HepG2 (cell line): ENCODE results near the gene ELP4. TPM values are rescaled to one million over a fixed set of nuclear protein-coding genes. Genes with fewer than 3 reads are reported as not detected.

ENCODE experiments used
- ATAC-seq: fragments of 200-7000 bp; cut with Tn5 transposase; 3 replicates; pipeline ENCODE4 v1.9.1; 2020; ENCODE audit warnings: mild to moderate bottlenecking, moderate library complexity
- BruUV-seq: library from RNA; stranded (reverse); fragments of 400-500 nt; replicated peaks from 2 replicates; lab custom pipeline; 2021; lab: Mats Ljungman, UMichigan
- CTCF ChIA-PET: fragments of 300-600 bp; formaldehyde crosslinking; extraction: SDS; loops from one replicate; lab custom pipeline; 2021; ENCODE audit warnings: low total read pairs, inconsistent platforms, low intra/inter-chr PET ratio; lab: Yijun Ruan, JAX
- POLR2A ChIA-PET: fragments of 350-600 bp; sonication (Branson Sonifier 250); formaldehyde crosslinking; loops from one replicate; lab custom pipeline; 2020; ENCODE audit warnings: antibody characterized with exemption, inconsistent platforms; lab: Yijun Ruan, JAX
- DNase-seq: peaks from one replicate; pipeline ENCODE4 v3.0.0-alpha.2; 2015; ENCODE audit warnings: low spot score
- FAIRE-seq: peaks from 3 replicates; lab custom pipeline; 2011; peaks lifted over from hg19 to GRCh38; lab: Jason Lieb, UNC
- H2AFZ ChIP-seq: one replicate; pipeline ENCODE4 v1.6.1; 2011; ENCODE audit warnings: low read length, inconsistent platforms
- H3K27ac ChIP-seq: fragments of 300-600 bp; 3 replicates; pipeline ENCODE4 v1.8.0; 2011; ENCODE audit warnings: mixed run types, mild to moderate bottlenecking, mixed read lengths, low read length, inconsistent platforms; ENCODE audit not compliant: insufficient read depth; ENCODE audit errors: extremely low read length
- H3K27me3 ChIP-seq, 2 experiments: fragments of 200-600 bp in 1 of 2; 2 replicates in 1 of 2; 3 replicates in 1 of 2; pipeline versions ENCODE4 v1.6.0 to v1.8.0; 2011; ENCODE audit warnings: low read length in 2 of 2, mild to moderate bottlenecking in 2 of 2, moderate library complexity in 2 of 2, inconsistent platforms in 1 of 2; ENCODE audit not compliant: insufficient read depth in 2 of 2, control insufficient read depth in 1 of 2
- H3K36me3 ChIP-seq, 2 experiments: fragments of 200-600 bp in 1 of 2; replicated peaks in 1 of 2; 2 replicates in 1 of 2; 3 replicates in 1 of 2; pipeline versions ENCODE4 v1.5.1 to v1.8.0; 2011; ENCODE audit warnings: low read length in 2 of 2, inconsistent platforms in 1 of 2; ENCODE audit not compliant: insufficient read depth in 2 of 2, control insufficient read depth in 1 of 2
- H3K4me1 ChIP-seq: 2 replicates; pipeline ENCODE4 v1.5.1; 2012; ENCODE audit warnings: low read length, inconsistent platforms; ENCODE audit not compliant: insufficient read depth
- H3K4me2 ChIP-seq: 2 replicates; pipeline ENCODE4 v1.6.0; 2011; ENCODE audit warnings: low read depth, low read length, inconsistent platforms
- H3K4me3 ChIP-seq, 3 experiments: fragments of 200-600 bp in 1 of 3; sonication (generic), shearing (Covaris generic) in 1 of 3; replicated peaks in 1 of 3; 2 replicates each; pipeline ENCODE4 v1.5.1; 2011 to 2016; ENCODE audit warnings: low read length in 3 of 3, inconsistent platforms in 2 of 3, low read depth in 2 of 3, mild to moderate bottlenecking in 2 of 3, control low read depth in 1 of 3, mixed read lengths in 1 of 3; ENCODE audit not compliant: insufficient read depth in 1 of 3
- H3K79me2 ChIP-seq: one replicate; pipeline ENCODE4 v1.6.1; 2011; ENCODE audit warnings: low read length, inconsistent platforms; ENCODE audit not compliant: insufficient read depth
- H3K9ac ChIP-seq: 2 replicates; pipeline ENCODE4 v1.6.0; 2011; ENCODE audit warnings: mild to moderate bottlenecking, low read depth, low read length, inconsistent platforms; ENCODE audit not compliant: insufficient read depth
- H3K9me3 ChIP-seq: 2 replicates; pipeline ENCODE4 v1.5.1; 2012; ENCODE audit warnings: mild to moderate bottlenecking, low read length
- H4K20me1 ChIP-seq: 2 replicates; pipeline ENCODE4 v1.6.0; 2011; ENCODE audit warnings: inconsistent platforms, mild to moderate bottlenecking, low read length, moderate library complexity; ENCODE audit not compliant: insufficient read depth
- CC2D1A ChIP-seq: sonication (generic); formaldehyde crosslinking; IDR thresholded peaks from 2 replicates; pipeline ENCODE4 v1.8.1; 2023; ENCODE audit warnings: mild to moderate bottlenecking, missing genetic modification reagents
- ERF ChIP-seq: IDR thresholded peaks from 2 replicates; pipeline ENCODE4 v1.6.1; 2018; ENCODE audit warnings: missing biosample characterization, missing genetic modification reagents
- KDM5A ChIP-seq: fragments of 200-600 bp; sonication (generic); IDR thresholded peaks from 2 replicates; pipeline ENCODE4 v1.7.0; 2018; ENCODE audit warnings: antibody characterized with exemption, mild to moderate bottlenecking, low read length, borderline replicate concordance
- MAZ ChIP-seq, 2 experiments: sonication (generic) in 1 of 2; formaldehyde crosslinking in 1 of 2; IDR thresholded peaks; 2 replicates each; pipeline versions ENCODE4 v1.5.0 to v1.6.1; 2012 to 2020; ENCODE audit warnings: low read depth in 2 of 2, mild to moderate bottlenecking in 2 of 2, borderline replicate concordance in 1 of 2, improper control_type of control experiment in 1 of 2, low read length in 1 of 2, missing genetic modification reagents in 1 of 2, moderate library complexity in 1 of 2
- NFATC3 ChIP-seq: sonication (generic); formaldehyde crosslinking; IDR thresholded peaks from 2 replicates; pipeline ENCODE4 v1.5.1; 2020; ENCODE audit warnings: mild to moderate bottlenecking, missing genetic modification reagents
- PHB2 ChIP-seq: fragments of 450-650 bp; IDR thresholded peaks from 2 replicates; pipeline ENCODE4 v1.6.1; 2018; ENCODE audit not compliant: partially characterized antibody
- ZNF496 ChIP-seq: sonication (generic); formaldehyde crosslinking; IDR thresholded peaks from 2 replicates; pipeline ENCODE4 v1.8.1; 2023; ENCODE audit warnings: mild to moderate bottlenecking, moderate library complexity, missing genetic modification reagents; ENCODE audit not compliant: insufficient replicate concordance
- ZSCAN30 ChIP-seq: sonication (generic); formaldehyde crosslinking; IDR thresholded peaks from 2 replicates; pipeline ENCODE4 v1.5.0; 2020; ENCODE audit warnings: mild to moderate bottlenecking, missing genetic modification reagents
- WGBS: methylation state at CpG from one replicate; pipeline ENCODE4 v1.1.6; 2017; ENCODE audit warnings: low lambda C conversion rate; 5-methylcytosine and 5-hydroxymethylcytosine counted together
- in situ Hi-C: cut with HindIII; loops from 2 replicates; pipeline ENCODE4 v1.10.0; 2017; ENCODE audit warnings: low pct_unique_long_range_greater_than_20kb; ENCODE audit not compliant: extremely low pct_ligation_motif_present
- intact Hi-C: fragments of 100-400 bp; cut with micrococcal nuclease; formaldehyde crosslinking; loops from one replicate; pipeline ENCODE4 v1.10.0; 2022; ENCODE audit not compliant: unreplicated experiment
- polyA plus RNA-seq, 8 experiments: library from polyadenylated mRNA; depleted of rRNA in 3 of 8; stranded (reverse) in 7 of 8; unstranded in 1 of 8; fragments of >200 nt; fragmentation: Illumina TruSeq in 4 of 8; extraction: Trizol in 4 of 8; gene quantifications; 2 replicates each; pipeline versions ENCODE4 v1.2.1 to v1.2.3, GENCODE V29; 2011 to 2016; ENCODE audit warnings: low read depth in 4 of 8, missing spikeins in 1 of 8, mixed read lengths in 1 of 8; ENCODE audit not compliant: insufficient read depth in 1 of 8
- total RNA-seq, 5 experiments: library from RNA; depleted of rRNA; stranded (reverse); fragments of >200 nt; fragmentation: Illumina TruSeq; extraction: Trizol; gene quantifications; 2 replicates each; pipeline ENCODE4 v1.2.3, GENCODE V29; 2016; ENCODE audit warnings: low read depth in 1 of 5
- TF ChIP-seq, protein P1 (sequence below): IDR thresholded peaks from 2 replicates; pipeline ENCODE4 v1.6.1; 2016; ENCODE audit warnings: missing compliant biosample characterization, missing genetic modification reagents, borderline replicate concordance
- TF ChIP-seq, protein P2 (sequence below): sonication (generic); formaldehyde crosslinking; IDR thresholded peaks from 2 replicates; pipeline ENCODE4 v1.5.0; 2020; ENCODE audit warnings: missing genetic modification reagents
- TF ChIP-seq, protein P3 (sequence below): sonication (generic); formaldehyde crosslinking; IDR thresholded peaks from 2 replicates; pipeline ENCODE4 v1.5.1; 2020; ENCODE audit warnings: missing genetic modification reagents, mild to moderate bottlenecking, borderline replicate concordance
- TF ChIP-seq, protein P4 (sequence below): conservative IDR thresholded peaks from 2 replicates; pipeline ENCODE4 v1.6.1; 2018; ENCODE audit warnings: missing genetic modification reagents

The ELP4 gene
- total and polyA plus RNA-seq, 2 of the 13 experiments (the other 11 are each of a cell fraction or from before 2014, with no cell fraction given) = 12.8 to 19.1 TPM

DNA sequence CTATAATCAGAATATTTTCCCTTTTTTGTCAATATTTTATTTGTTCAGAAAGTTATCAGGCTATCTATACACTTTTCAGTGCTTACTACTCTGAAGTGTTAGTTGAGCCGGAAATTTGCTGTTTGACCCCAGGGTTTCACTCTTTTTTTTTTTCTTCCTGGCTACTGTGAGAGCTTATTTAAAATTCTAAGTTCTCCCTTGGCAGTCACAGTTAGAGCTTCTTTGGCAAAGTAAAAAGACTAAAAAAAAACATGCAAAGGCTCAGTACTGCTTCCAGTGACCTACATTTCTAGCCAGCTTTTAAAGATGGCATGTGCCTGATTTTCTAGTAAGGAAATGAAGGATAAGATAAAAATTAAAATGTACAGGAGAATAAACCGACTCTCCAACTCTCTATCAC is 48.4 kb downstream of the ELP4 start:
- FAIRE-seq = no peak
- 87% methylated on average over 2 of the region's 2 CpGs for WGBS
- no peaks in the 10 kb centered on the region for H3K36me3 ChIP-seq
- H3K4me3 ChIP-seq = no peak overlapping the region
- H2AFZ ChIP-seq = no peak overlapping the region
- BruUV-seq = no TSS peak
- ATAC-seq = no peak
- intact Hi-C loops = no loop called here
- H3K9ac ChIP-seq = no peak overlapping the region
- in situ Hi-C loops = no loop called here
- H3K4me1 ChIP-seq = no peaks in the 10 kb centered on the region
- TF ChIP-seq CC2D1A = no peak
- no peak for TF ChIP-seq ZSCAN30 (CRISPR knock-in tag)
- TF ChIP-seq, protein P1, sequence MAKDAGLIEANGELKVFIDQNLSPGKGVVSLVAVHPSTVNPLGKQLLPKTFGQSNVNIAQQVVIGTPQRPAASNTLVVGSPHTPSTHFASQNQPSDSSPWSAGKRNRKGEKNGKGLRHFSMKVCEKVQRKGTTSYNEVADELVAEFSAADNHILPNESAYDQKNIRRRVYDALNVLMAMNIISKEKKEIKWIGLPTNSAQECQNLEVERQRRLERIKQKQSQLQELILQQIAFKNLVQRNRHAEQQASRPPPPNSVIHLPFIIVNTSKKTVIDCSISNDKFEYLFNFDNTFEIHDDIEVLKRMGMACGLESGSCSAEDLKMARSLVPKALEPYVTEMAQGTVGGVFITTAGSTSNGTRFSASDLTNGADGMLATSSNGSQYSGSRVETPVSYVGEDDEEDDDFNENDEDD (CRISPR knock-in tag) = no peak
- no peak for TF ChIP-seq ZNF496
- no peak for TF ChIP-seq MAZ (IDR thresholded peaks at IDR 0.05; ENCODE audit: borderline replicate concordance, low read depth, low read length)
- TF ChIP-seq MAZ (CRISPR knock-in tag; IDR thresholded peaks at IDR 0.05; ENCODE audit: low read depth) = no peak
- TF ChIP-seq, all 625 proteins: peak for 0
- no peaks in the 10 kb centered on the region for H3K79me2 ChIP-seq
- no peaks in the 10 kb centered on the region for H3K9me3 ChIP-seq
- no peak overlapping the region for H3K27ac ChIP-seq
- POLR2A ChIA-PET = no interaction called here
- CTCF ChIA-PET = no interaction called here
- H4K20me1 ChIP-seq = no peaks in the 10 kb centered on the region
- DNase-seq = no peak
- H3K4me2 ChIP-seq = no peak overlapping the region
- H3K27me3 ChIP-seq = no peaks in the 10 kb centered on the region

DNA sequence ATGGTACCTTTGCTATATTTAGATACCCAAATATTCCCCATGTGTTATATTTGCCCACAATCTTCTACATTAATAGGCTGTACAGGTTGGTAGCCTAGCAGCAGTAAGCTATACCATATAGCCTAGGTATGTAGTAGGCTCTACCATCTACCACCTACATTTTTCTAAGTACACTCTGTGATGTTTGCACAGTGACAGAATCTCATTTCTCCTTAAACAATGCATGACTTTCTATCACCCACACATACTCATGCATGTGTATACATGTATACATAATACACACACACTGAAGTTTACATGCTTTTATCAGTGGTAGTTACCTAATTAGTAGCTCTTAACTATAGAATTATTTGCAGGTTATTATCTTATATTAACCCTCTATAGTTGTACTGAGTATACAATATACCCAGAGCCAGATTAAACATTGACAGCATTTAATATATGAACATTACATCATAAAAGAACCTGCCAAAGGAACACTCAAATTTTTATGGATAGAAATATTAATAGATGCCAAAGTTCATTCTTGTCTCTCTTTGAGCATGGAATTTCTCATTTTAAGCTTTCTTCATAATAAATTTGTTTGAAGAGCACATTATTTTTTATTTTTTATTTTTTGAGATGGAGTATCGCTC is 51.4 kb downstream of the ELP4 start:
- H4K20me1 ChIP-seq = no peaks in the 10 kb centered on the region
- no TSS peak for BruUV-seq
- DNase-seq = no peak
- TF ChIP-seq, protein P2, sequence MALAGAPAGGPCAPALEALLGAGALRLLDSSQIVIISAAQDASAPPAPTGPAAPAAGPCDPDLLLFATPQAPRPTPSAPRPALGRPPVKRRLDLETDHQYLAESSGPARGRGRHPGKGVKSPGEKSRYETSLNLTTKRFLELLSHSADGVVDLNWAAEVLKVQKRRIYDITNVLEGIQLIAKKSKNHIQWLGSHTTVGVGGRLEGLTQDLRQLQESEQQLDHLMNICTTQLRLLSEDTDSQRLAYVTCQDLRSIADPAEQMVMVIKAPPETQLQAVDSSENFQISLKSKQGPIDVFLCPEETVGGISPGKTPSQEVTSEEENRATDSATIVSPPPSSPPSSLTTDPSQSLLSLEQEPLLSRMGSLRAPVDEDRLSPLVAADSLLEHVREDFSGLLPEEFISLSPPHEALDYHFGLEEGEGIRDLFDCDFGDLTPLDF (CRISPR knock-in tag) = no peak
- TF ChIP-seq KDM5A (no peak), PHB2 (no peak), NFATC3 (no peak), ERF (CRISPR knock-in tag) (no peak)
- TF ChIP-seq, protein P3, sequence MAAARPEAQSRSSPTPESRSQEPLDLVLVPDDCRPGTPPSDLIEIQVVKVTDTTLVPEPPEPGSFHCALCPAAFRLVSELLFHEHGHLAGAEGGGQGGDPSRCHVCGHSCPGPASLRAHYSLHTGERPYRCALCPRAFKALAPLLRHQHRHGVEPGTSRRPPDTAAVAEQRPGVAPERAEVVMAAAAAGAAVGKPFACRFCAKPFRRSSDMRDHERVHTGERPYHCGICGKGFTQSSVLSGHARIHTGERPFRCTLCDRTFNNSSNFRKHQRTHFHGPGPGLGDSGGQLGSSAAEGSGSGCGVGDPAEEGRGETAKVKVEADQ (CRISPR knock-in tag) = no peak
- TF ChIP-seq, protein P4, sequence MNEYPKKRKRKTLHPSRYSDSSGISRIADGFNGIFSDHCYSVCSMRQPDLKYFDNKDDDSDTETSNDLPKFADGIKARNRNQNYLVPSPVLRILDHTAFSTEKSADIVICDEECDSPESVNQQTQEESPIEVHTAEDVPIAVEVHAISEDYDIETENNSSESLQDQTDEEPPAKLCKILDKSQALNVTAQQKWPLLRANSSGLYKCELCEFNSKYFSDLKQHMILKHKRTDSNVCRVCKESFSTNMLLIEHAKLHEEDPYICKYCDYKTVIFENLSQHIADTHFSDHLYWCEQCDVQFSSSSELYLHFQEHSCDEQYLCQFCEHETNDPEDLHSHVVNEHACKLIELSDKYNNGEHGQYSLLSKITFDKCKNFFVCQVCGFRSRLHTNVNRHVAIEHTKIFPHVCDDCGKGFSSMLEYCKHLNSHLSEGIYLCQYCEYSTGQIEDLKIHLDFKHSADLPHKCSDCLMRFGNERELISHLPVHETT (CRISPR knock-in tag) = no peak
- no peaks in the 10 kb centered on the region for H3K9me3 ChIP-seq
- H3K4me2 ChIP-seq = no peak overlapping the region
- POLR2A ChIA-PET = no interaction called here
- no peaks in the 10 kb centered on the region for H3K36me3 ChIP-seq
- H3K9ac ChIP-seq = no peak overlapping the region
- no peak for ATAC-seq
- no peak overlapping the region for H2AFZ ChIP-seq
- intact Hi-C loops (no loop called here), in situ Hi-C loops (no loop called here)
- H3K27ac ChIP-seq = no peak overlapping the region
- H3K27me3 ChIP-seq = no peaks in the 10 kb centered on the region
- no peak for FAIRE-seq
- H3K4me3 ChIP-seq = no peak overlapping the region
- 96% methylated on average over 1 of the region's 1 CpG for WGBS
- CTCF ChIA-PET = no interaction called here
- no peaks in the 10 kb centered on the region for H3K79me2 ChIP-seq
- no peaks in the 10 kb centered on the region for H3K4me1 ChIP-seq
